IPS-20b (cell line): ENCODE measurements around the gene LEMD3.
"Not testable (repeated sequence)": the region's sequence is repeated elsewhere in the genome, so short reads cannot be mapped to it uniquely, and the experiment has no call there.

ENCODE experiments used
- H3K27ac ChIP-seq: one replicate; pipeline ENCODE4 v1.5.1; 2013; ENCODE audit warnings: low read length
- H3K27me3 ChIP-seq: 2 replicates; pipeline ENCODE4 v1.6.1; 2013; ENCODE audit warnings: mild to moderate bottlenecking, low read length, inconsistent platforms; ENCODE audit not compliant: insufficient read depth
- H3K36me3 ChIP-seq: 2 replicates; pipeline ENCODE4 v1.6.1; 2013; ENCODE audit warnings: low read depth, mild to moderate bottlenecking, inconsistent platforms, low read length, moderate library complexity; ENCODE audit not compliant: insufficient read depth
- H3K4me1 ChIP-seq: 2 replicates; pipeline ENCODE4 v1.6.1; 2013; ENCODE audit warnings: mild to moderate bottlenecking, control low read depth, inconsistent platforms, low read length, moderate library complexity; ENCODE audit not compliant: insufficient read depth
- H3K4me3 ChIP-seq: 2 replicates; pipeline ENCODE4 v1.5.1; 2013; ENCODE audit warnings: mild to moderate bottlenecking, low read length, inconsistent platforms
- H3K9ac ChIP-seq: 2 replicates; pipeline ENCODE4 v1.6.1; 2013; ENCODE audit warnings: low read depth, mild to moderate bottlenecking, inconsistent platforms, low read length, moderate library complexity
- H3K9me3 ChIP-seq: 2 replicates; pipeline ENCODE4 v1.6.1; 2013; ENCODE audit warnings: mild to moderate bottlenecking, low read depth, low read length, inconsistent platforms; ENCODE audit not compliant: insufficient read depth

LEMD3 gene

DNA sequence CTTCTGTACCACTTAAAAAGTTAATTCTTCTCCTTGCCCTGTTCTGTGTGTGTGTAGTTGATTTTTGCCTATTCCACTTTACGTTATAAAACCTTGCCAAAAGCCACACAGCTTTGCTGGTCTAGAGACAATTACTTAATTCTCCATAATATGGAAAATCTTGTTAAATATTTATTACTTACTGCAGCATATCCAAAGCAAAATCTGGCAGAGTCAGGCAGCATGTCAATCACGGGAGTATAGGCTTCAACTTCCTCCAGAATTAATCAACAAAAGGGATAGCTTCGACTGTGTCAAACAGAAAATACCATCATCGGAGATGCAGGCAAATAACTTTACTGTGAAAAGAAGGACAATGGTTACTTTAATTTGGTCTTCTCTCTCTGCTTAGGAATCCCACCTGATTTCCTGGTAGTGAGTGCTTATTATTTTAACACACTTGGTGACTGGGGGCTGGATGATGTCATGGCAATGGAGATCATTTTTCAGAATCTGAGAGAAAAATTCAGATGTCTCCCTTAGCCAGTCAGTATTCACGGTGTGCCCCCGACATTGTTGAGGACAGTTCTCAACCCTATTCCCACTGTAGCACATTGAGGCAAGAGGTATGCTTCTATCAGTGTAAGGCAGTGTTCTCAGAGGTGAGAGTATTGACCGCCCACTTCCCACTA lies 105.4 kb downstream of the LEMD3 start:
- H3K27ac ChIP-seq, result no peak overlapping the region
- H3K9ac ChIP-seq, result no peak overlapping the region
- H3K27me3 ChIP-seq, result peaks cover 25% of the 10 kb centered on the region
- no peak overlapping the region for H3K4me3 ChIP-seq
- H3K4me1 ChIP-seq, result peaks cover 11% of the 10 kb centered on the region
- H3K9me3 ChIP-seq, result no peaks in the 10 kb centered on the region
- H3K36me3 ChIP-seq, result no peaks in the 10 kb centered on the region

- no peaks in the 10 kb centered on the region for H3K36me3 ChIP-seq
- H3K9me3 ChIP-seq, result no peaks in the 10 kb centered on the region
- H3K9ac ChIP-seq, result no peak overlapping the region
- H3K4me3 ChIP-seq, result no peak overlapping the region
- peaks cover 11% of the 10 kb centered on the region for H3K4me1 ChIP-seq
- no peak overlapping the region for H3K27ac ChIP-seq
- peaks cover 34% of the 10 kb centered on the region for H3K27me3 ChIP-seq
These were observed 106.2 kb downstream of the LEMD3 start for GRCh38 chr12:65275627-65276026.

GRCh38 chr12:65276916-65277530 lies 107.6 kb downstream of the LEMD3 start:
- peaks cover 35% of the 10 kb centered on the region for H3K27me3 ChIP-seq

GRCh38 chr12:65277994-65278575 lies 108.7 kb downstream of the LEMD3 start:
- peak overlapping the region; percentile 67; the same call in 1 of the 2 replicates for H3K9ac ChIP-seq
- H3K4me3 ChIP-seq, result peak overlapping the region; percentile 88
- H3K27me3 ChIP-seq, result peaks cover 35% of the 10 kb centered on the region
- no peaks in the 10 kb centered on the region for H3K36me3 ChIP-seq
- peaks cover 11% of the 10 kb centered on the region for H3K4me1 ChIP-seq
- no peaks in the 10 kb centered on the region for H3K9me3 ChIP-seq
- H3K27ac ChIP-seq, result no peak overlapping the region

More at GRCh38 chr12:65276916-65277530, 107.6 kb downstream of the LEMD3 start:
- no peak overlapping the region for H3K27ac ChIP-seq
- no peaks in the 10 kb centered on the region for H3K9me3 ChIP-seq
- H3K4me1 ChIP-seq, result peaks cover 11% of the 10 kb centered on the region
- no peak overlapping the region for H3K9ac ChIP-seq
- no peak overlapping the region for H3K4me3 ChIP-seq
- H3K36me3 ChIP-seq, result no peaks in the 10 kb centered on the region

GRCh38 chr12:65278576-65279368 lies 109.4 kb downstream of the LEMD3 start, which contains the start of gene MSRB3:
Gene MSRB3, plus strand, starts transcription at chr12:65278683. Its CDS starts 29,897 bp downstream, at chr12:65308580.
- no peak within 1 kb of the TSS for H3K27ac ChIP-seq
- no peaks in the 10 kb centered on the region for H3K36me3 ChIP-seq
- peak within 1 kb of the TSS; percentile 67; the same call in 1 of the 2 replicates for H3K9ac ChIP-seq
- H3K27me3 ChIP-seq, result peaks cover 35% of the 10 kb centered on the region
- H3K4me1 ChIP-seq, result peaks cover 11% of the 10 kb centered on the region
- peak within 1 kb of the TSS; percentile 88 for H3K4me3 ChIP-seq
- H3K9me3 ChIP-seq, result no peaks in the 10 kb centered on the region

- Histone ChIP-seq H3K36me3 (no peaks in the 10 kb centered on the region), H3K4me1 (peaks cover 11% of the 10 kb centered on the region), H3K27me3 (peaks cover 35% of the 10 kb centered on the region), H3K27ac (no peak overlapping the region), H3K9me3 (no peaks in the 10 kb centered on the region), H3K4me3 (peak overlapping the region; percentile 88), H3K9ac (peak overlapping the region; percentile 37; the same call in 1 of the 2 replicates)
These were observed 110.2 kb downstream of the LEMD3 start for GRCh38 chr12:65279369-65280112.

GRCh38 chr12:65280306-65280705 lies 110.9 kb downstream of the LEMD3 start:
- H3K9ac ChIP-seq, result no peak overlapping the region
- peaks cover 11% of the 10 kb centered on the region for H3K4me1 ChIP-seq
- no peaks in the 10 kb centered on the region for H3K36me3 ChIP-seq
- no peaks in the 10 kb centered on the region for H3K9me3 ChIP-seq
- peaks cover 35% of the 10 kb centered on the region for H3K27me3 ChIP-seq
- H3K27ac ChIP-seq, result no peak overlapping the region
- H3K4me3 ChIP-seq, result no peak overlapping the region

- Histone ChIP-seq H3K9ac (no peak overlapping the region), H3K9me3 (no peaks in the 10 kb centered on the region), H3K36me3 (no peaks in the 10 kb centered on the region), H3K4me3 (no peak overlapping the region), H3K4me1 (peaks cover 5% of the 10 kb centered on the region), H3K27ac (no peak overlapping the region), H3K27me3 (peaks cover 19% of the 10 kb centered on the region)
These were observed 113.5 kb downstream of the LEMD3 start for GRCh38 chr12:65282840-65283239.

GRCh38 chr12:65285532-65285931 lies 116.1 kb downstream of the LEMD3 start:
- not testable (repeated sequence) for H3K9me3 ChIP-seq, H3K27me3 ChIP-seq, H3K27ac ChIP-seq, H3K4me1 ChIP-seq, H3K9ac ChIP-seq, H3K36me3 ChIP-seq, H3K4me3 ChIP-seq

DNA sequence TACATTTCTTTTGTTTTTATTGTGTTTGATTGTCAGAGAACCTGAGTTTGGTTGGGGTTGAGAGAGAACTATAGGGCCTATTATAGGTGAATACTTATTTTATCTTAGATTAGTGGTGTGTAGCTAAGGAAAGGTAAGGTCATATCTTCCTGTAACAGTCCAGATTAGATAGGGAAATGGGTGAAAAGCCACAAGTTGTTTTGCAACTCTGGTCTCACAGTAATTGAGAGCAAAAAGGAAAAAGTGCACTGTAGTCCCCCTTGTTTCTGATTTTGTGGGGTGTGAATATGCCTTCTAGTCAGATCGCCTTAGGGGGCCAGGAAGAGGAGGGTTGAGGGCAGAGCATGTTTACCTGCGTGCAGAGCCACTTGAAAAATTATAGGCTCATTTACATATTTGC lies 118.0 kb downstream of the LEMD3 start:
- Histone ChIP-seq H3K27ac (no peak overlapping the region), H3K9ac (no peak overlapping the region), H3K4me1 (no peaks in the 10 kb centered on the region), H3K9me3 (no peaks in the 10 kb centered on the region), H3K36me3 (no peaks in the 10 kb centered on the region), H3K4me3 (no peak overlapping the region), H3K27me3 (no peaks in the 10 kb centered on the region)

GRCh38 chr12:65292241-65292640 lies 122.9 kb downstream of the LEMD3 start:
- Histone ChIP-seq H3K27ac (no peak overlapping the region), H3K9me3 (no peaks in the 10 kb centered on the region), H3K4me1 (no peaks in the 10 kb centered on the region), H3K36me3 (no peaks in the 10 kb centered on the region), H3K4me3 (no peak overlapping the region), H3K9ac (no peak overlapping the region), H3K27me3 (no peaks in the 10 kb centered on the region)
